DND-41 (cell line): ENCODE results near the gene PSD4.

Source experiments
- EZH2 ChIP-seq: IDR thresholded peaks from 3 replicates; pipeline ENCODE4 v1.6.1; 2012; ENCODE audit warnings: borderline replicate concordance, low read depth, mild to moderate bottlenecking, moderate library complexity, low read length, inconsistent platforms; ENCODE audit not compliant: severe bottlenecking
- TF ChIP-seq, protein P1 (sequence below): IDR thresholded peaks from 2 replicates; pipeline ENCODE4 v1.5.1; 2012; ENCODE audit warnings: borderline replicate concordance, low read length, moderate library complexity, mild to moderate bottlenecking; ENCODE audit not compliant: poor library complexity, severe bottlenecking; ENCODE audit errors: extremely low read depth

DNA sequence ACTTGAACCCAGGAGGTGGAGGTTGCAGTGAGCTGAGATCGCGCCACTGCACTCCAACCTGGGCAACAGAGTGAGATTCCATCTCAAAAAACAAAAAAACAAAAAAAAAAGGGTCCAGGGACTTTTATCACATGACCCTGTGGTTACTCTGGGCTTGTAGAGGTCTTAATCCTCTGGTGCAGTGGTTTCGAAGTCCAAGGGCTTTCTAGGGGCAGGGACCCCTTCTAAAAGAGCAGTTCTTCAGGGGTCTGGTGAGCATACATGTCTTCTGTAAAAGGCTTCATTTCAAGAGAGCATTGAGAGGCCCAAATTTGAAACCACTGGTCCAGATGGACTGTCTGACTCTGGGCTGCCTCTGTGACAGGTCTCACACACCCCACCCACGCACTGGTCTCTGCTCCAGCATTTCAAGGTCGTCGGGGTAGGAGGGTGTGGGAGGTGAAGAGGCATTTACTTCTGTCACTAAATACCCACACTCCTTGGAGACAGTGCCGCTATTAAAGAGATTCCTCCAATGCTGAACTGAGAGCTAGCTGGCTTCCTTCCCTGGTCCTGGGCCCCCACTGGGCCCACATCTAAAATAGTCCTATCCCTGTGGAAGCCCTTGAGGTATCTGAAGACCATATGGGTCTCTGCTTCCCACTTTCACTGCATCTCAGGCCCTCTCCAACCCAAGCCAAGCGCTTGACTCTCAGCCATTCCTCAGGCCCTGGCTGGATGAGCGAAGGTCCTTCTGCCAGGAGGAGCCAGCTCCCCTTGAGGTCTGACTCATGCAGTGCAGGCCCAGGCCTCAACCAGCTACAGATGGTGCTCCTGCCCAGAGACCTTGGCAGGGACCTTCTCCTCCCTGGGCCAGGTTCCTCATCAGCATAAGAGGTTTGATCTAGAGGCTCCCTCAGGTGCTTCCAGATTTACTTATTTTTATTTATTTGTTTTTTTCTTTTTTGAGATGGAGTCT, 60.1 kb downstream of the PSD4 start:
- TF ChIP-seq, protein P1, sequence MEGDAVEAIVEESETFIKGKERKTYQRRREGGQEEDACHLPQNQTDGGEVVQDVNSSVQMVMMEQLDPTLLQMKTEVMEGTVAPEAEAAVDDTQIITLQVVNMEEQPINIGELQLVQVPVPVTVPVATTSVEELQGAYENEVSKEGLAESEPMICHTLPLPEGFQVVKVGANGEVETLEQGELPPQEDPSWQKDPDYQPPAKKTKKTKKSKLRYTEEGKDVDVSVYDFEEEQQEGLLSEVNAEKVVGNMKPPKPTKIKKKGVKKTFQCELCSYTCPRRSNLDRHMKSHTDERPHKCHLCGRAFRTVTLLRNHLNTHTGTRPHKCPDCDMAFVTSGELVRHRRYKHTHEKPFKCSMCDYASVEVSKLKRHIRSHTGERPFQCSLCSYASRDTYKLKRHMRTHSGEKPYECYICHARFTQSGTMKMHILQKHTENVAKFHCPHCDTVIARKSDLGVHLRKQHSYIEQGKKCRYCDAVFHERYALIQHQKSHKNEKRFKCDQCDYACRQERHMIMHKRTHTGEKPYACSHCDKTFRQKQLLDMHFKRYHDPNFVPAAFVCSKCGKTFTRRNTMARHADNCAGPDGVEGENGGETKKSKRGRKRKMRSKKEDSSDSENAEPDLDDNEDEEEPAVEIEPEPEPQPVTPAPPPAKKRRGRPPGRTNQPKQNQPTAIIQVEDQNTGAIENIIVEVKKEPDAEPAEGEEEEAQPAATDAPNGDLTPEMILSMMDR = peak; percentile 26
- no peak for TF ChIP-seq EZH2
